ENCODE results near the gene LRMDA. TPM values are rescaled to one million over a fixed set of nuclear protein-coding genes. Genes with fewer than 3 reads are reported as not detected.

The LRMDA gene
- total and polyA plus RNA-seq, 2 donors (not counting 1 experiment from before 2014, with no cell fraction given): 0.12 TPM; not detected in 1

DNA sequence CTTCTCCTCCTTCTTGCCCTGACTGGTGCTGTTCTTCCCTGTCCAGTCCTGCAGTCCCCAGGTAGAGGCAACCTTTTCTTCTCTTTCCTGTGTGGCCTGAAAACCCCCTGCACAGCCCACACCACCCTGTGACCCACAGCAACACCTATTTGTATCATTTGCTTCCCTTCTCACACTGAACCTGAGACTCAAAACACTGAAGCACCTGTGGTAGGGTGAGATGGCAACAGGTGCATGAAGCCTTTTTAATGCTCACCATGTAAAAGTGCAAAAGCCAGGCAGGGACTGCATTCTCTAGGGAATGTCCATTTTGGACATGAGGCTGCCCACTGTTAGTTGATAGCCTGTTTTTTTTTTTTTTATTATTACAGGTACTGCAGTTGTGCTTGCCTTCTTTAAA, 71.4 kb downstream of the LRMDA start:
- no peak overlapping the region for H3K9ac ChIP-seq (ENCODE audit: low read length)
- ChIA-PET CTCF (no interaction called here), POLR2A (no interaction called here)
- no peaks in the 10 kb centered on the region for H3K36me3 ChIP-seq (replicated peaks in 1 of 2; ENCODE audit: control extremely low read depth in 1 of 2, control insufficient read depth in 1 of 2, extremely low read depth in 1 of 2, insufficient read depth in 2 of 2, low read length in 1 of 2)
- H4K20me1 ChIP-seq (ENCODE audit: control insufficient read depth, insufficient read depth, low read length, poor library complexity, severe bottlenecking): no peaks in the 10 kb centered on the region
- H3K9me3 ChIP-seq (ENCODE audit: control extremely low read depth in 1 of 3, control insufficient read depth in 2 of 3, insufficient read depth in 1 of 3, low read length in 2 of 3): no peaks in the 10 kb centered on the region
- H3K4me2 ChIP-seq (replicated peaks; ENCODE audit: low read depth, low read length, poor library complexity, severe bottlenecking): no peak overlapping the region
- Mint-ChIP-seq H3K4me3 (no peak overlapping the region), H3K9me3 (ENCODE audit: insufficient read depth) (no peaks in the 10 kb centered on the region), H3K4me1 (no peaks in the 10 kb centered on the region), H3K27ac (no peak overlapping the region), H3K27me3 (peaks cover 18% of the 10 kb centered on the region)
- TF ChIP-seq EZH2 (IDR thresholded peaks at IDR 0.05; ENCODE audit: borderline replicate concordance, insufficient read depth, low read depth, low read length, poor library complexity, severe bottlenecking) (no peak), CTCF (IDR thresholded peaks at IDR 0.05) (no peak)
- no peak overlapping the region for H3K4me3 ChIP-seq (ENCODE audit: control extremely low read depth in 1 of 5, extremely low read depth in 1 of 5, insufficient read depth in 1 of 5, low read depth in 2 of 5, low read length in 4 of 5)
- ATAC-seq (ENCODE audit: low read depth) (no peak), DNase-seq (no peak)
- no peaks in the 10 kb centered on the region for H3K27me3 ChIP-seq (replicated peaks in 1 of 4; ENCODE audit: control extremely low read depth in 1 of 4, control insufficient read depth in 3 of 4, insufficient read depth in 4 of 4, low read length in 3 of 4)
- no peak overlapping the region for H2AFZ ChIP-seq (ENCODE audit: insufficient read depth, low read depth, low read length, poor library complexity, severe bottlenecking)
- H3K27ac ChIP-seq (ENCODE audit: low read length in 2 of 2): no peak overlapping the region
- intact Hi-C loops (cut with micrococcal nuclease): no loop called here
- no peaks in the 10 kb centered on the region for H3K4me1 ChIP-seq (ENCODE audit: control insufficient read depth in 2 of 2, insufficient read depth in 2 of 2, low read length in 2 of 2)
- H3K79me2 ChIP-seq (ENCODE audit: control insufficient read depth, insufficient read depth, low read length): no peaks in the 10 kb centered on the region

DNA sequence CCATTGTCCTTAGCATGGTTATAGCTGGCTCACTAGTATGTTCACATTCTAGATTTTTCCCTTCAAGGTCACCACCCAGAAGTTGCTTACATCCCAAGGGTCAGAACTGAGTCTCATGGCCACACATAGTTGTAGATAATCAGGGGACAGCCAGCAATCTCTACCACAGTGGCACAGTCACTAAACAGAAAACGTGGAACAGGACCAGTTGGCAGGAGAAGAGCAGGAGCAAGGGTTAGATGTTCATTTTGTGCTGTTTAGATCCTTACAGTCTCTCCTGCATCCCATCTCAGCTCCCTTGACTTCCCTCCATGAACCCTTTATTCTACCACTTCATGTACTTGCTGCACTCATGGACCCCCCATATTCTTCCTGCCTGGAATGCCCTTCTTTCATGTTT, 73.9 kb downstream of the LRMDA start:
- ATAC-seq (ENCODE audit: low read depth): no peak
- H3K27me3 ChIP-seq (replicated peaks in 1 of 4; ENCODE audit: control extremely low read depth in 1 of 4, control insufficient read depth in 3 of 4, insufficient read depth in 4 of 4, low read length in 3 of 4): peaks cover 0 to 2% (median 0%) of the 10 kb centered on the region in 4 experiments

More for the DNA sequence above, 73.9 kb downstream of the LRMDA start:
- no peak overlapping the region for H3K4me3 ChIP-seq (ENCODE audit: control extremely low read depth in 1 of 5, extremely low read depth in 1 of 5, insufficient read depth in 1 of 5, low read depth in 2 of 5, low read length in 4 of 5)
- Mint-ChIP-seq H3K4me3 (no peak overlapping the region), H3K27ac (no peak overlapping the region), H3K27me3 (peaks cover 7% of the 10 kb centered on the region), H3K9me3 (ENCODE audit: insufficient read depth) (no peaks in the 10 kb centered on the region), H3K4me1 (no peaks in the 10 kb centered on the region)
- POLR2A ChIA-PET: no interaction called here
- WGBS (ENCODE audit: insufficient coverage): no CpG with 5 or more reads among the region's 1 CpG
- no peak overlapping the region for H2AFZ ChIP-seq (ENCODE audit: insufficient read depth, low read depth, low read length, poor library complexity, severe bottlenecking)
- intact Hi-C loops (cut with micrococcal nuclease): no loop called here
- no peak for DNase-seq
- no peaks in the 10 kb centered on the region for H3K36me3 ChIP-seq (replicated peaks in 1 of 2; ENCODE audit: control extremely low read depth in 1 of 2, control insufficient read depth in 1 of 2, extremely low read depth in 1 of 2, insufficient read depth in 2 of 2, low read length in 1 of 2)
- no peaks in the 10 kb centered on the region for H3K79me2 ChIP-seq (ENCODE audit: control insufficient read depth, insufficient read depth, low read length)
- H3K9ac ChIP-seq (ENCODE audit: low read length): no peak overlapping the region
- H3K27ac ChIP-seq (ENCODE audit: low read length in 2 of 2): no peak overlapping the region
- TF ChIP-seq EZH2 (IDR thresholded peaks at IDR 0.05; ENCODE audit: borderline replicate concordance, insufficient read depth, low read depth, low read length, poor library complexity, severe bottlenecking) (no peak), CTCF (IDR thresholded peaks at IDR 0.05) (no peak)
- no peaks in the 10 kb centered on the region for H4K20me1 ChIP-seq (ENCODE audit: control insufficient read depth, insufficient read depth, low read length, poor library complexity, severe bottlenecking)
- H3K4me1 ChIP-seq (ENCODE audit: control insufficient read depth in 2 of 2, insufficient read depth in 2 of 2, low read length in 2 of 2): no peaks in the 10 kb centered on the region
- CTCF ChIA-PET: no interaction called here
- H3K9me3 ChIP-seq (ENCODE audit: control extremely low read depth in 1 of 3, control insufficient read depth in 2 of 3, insufficient read depth in 1 of 3, low read length in 2 of 3): no peaks in the 10 kb centered on the region
- no peak overlapping the region for H3K4me2 ChIP-seq (replicated peaks; ENCODE audit: low read depth, low read length, poor library complexity, severe bottlenecking)
